Astrocyte of the cerebellum (primary cell): ENCODE data around the gene FRMD1.

Experiments used
- DNase-seq: peaks from one replicate; pipeline ENCODE4 v3.0.0-alpha.2; 2011; ENCODE audit warnings: low read depth
- H3K4me3 ChIP-seq: 2 replicates; pipeline ENCODE4 v1.5.1; 2011; ENCODE audit warnings: mild to moderate bottlenecking, low read depth, low read length, moderate library complexity
- in situ Hi-C: cut with HindIII; loops from 2 replicates; pipeline ENCODE4 v1.10.0; 2017; ENCODE audit warnings: low sequenced_read_pairs
- TF ChIP-seq, protein P1 (sequence below): IDR thresholded peaks from 2 replicates; pipeline ENCODE4 v1.5.1; 2012; ENCODE audit warnings: low read length, low read depth, moderate library complexity, mild to moderate bottlenecking; ENCODE audit errors: missing control alignments

Gene FRMD1

GRCh38 chr6:168017629-168018028, 61.4 kb downstream of the FRMD1 start:
- no peak overlapping the region for H3K4me3 ChIP-seq
- DNase-seq, result no peak
- TF ChIP-seq, protein P1, sequence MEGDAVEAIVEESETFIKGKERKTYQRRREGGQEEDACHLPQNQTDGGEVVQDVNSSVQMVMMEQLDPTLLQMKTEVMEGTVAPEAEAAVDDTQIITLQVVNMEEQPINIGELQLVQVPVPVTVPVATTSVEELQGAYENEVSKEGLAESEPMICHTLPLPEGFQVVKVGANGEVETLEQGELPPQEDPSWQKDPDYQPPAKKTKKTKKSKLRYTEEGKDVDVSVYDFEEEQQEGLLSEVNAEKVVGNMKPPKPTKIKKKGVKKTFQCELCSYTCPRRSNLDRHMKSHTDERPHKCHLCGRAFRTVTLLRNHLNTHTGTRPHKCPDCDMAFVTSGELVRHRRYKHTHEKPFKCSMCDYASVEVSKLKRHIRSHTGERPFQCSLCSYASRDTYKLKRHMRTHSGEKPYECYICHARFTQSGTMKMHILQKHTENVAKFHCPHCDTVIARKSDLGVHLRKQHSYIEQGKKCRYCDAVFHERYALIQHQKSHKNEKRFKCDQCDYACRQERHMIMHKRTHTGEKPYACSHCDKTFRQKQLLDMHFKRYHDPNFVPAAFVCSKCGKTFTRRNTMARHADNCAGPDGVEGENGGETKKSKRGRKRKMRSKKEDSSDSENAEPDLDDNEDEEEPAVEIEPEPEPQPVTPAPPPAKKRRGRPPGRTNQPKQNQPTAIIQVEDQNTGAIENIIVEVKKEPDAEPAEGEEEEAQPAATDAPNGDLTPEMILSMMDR, result no peak
- in situ Hi-C loops, result no loop called here

- in situ Hi-C loops, result no loop called here
- H3K4me3 ChIP-seq, result no peak overlapping the region
- DNase-seq, result peak; percentile 57
- TF ChIP-seq, protein P1, result no peak
Observed at GRCh38 chr6:168016721-168017525, 62.1 kb downstream of the FRMD1 start.

DNA sequence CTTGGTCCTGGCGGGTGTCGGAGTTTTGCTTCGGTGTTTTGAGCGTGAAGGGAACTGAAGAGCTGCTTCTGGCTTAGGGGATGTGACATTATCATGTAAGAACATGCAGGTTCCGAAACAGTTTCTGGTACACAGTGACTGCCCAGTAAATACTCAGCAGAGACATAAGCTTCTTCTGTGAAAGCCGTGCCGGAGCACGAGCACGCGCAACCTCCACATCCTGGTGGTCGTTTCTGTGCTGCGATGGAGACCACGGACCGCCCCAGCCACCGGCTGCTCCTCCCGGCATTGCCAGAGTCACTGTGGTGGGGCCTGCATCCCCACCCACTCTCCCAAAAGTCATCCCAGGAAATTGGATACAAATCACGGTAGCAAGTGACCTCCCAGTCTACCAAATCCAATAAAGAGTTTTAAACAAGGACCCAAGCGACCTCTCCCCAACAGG, 62.8 kb downstream of the FRMD1 start:
- H3K4me3 ChIP-seq, result no peak overlapping the region
- in situ Hi-C loops, result no loop called here
- DNase-seq, result no peak
- TF ChIP-seq, protein P1, result no peak

DNA sequence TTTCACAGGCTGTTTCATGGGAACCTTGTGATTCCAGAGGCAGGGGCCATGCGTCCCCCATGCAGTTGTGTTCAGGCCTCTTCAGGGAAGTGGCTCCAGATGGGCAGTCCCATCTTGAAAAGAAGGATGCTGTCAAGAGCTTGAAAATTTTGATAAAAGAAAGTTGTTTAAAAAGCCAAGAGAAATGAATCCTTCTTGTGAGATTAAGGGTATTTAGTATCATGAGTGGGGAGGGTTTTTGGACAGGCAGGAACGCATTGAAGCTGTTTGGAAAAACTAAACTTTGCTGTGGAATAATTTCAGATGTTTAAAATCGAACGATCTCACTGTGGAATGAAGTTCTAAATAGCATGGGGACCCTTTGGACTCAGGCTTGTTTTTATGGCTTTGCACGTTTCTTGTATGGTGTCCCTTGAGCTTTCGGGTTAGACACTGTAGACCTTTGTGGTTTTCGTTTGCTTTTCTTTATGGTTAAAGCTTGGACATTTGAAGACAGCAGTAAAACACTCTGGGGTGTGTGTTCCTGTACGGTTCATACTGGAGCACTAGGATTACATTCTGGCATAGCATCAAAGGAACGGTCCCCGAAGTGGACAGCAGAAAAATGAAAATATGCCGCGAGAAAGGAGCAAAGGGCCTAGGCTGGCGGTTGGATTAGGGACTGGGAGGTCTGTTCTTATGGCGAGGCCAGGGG, 63.4 kb downstream of the FRMD1 start:
- no peak overlapping the region for H3K4me3 ChIP-seq
- in situ Hi-C loops, result no loop called here
- TF ChIP-seq, protein P1, result no peak

DNA sequence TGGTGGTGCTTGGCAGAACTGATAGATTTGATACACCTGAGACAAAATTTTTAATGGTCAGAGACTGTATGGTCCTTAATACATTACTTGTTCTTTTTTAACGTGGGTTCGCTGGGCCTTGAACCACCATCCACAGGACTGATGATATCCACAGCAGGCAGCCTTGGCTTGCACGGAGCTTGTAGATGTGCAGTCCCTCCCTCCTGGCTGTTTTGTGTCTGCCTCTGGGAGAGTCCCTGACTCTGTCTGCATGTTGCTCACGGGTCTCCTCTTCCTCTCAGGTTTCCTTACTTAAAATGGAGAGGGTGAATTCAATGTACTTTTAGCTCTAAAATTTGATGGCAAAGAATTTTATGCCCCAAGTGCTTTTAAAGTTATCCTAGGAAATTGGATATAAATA, 64.0 kb downstream of the FRMD1 start:
- no peak for DNase-seq
- in situ Hi-C loops, result no loop called here
- no peak overlapping the region for H3K4me3 ChIP-seq
- TF ChIP-seq, protein P1, result no peak

More for the DNA sequence above, 63.4 kb downstream of the FRMD1 start:
- DNase-seq, result no peak

- no peak overlapping the region for H3K4me3 ChIP-seq
- in situ Hi-C loops, result no loop called here
- no peak for DNase-seq
- TF ChIP-seq, protein P1, result no peak
Observed at GRCh38 chr6:168014428-168014827, 64.6 kb downstream of the FRMD1 start.
